Left cardiac atrium (tissue), 4 donors: ENCODE results near the gene SRM. TPM values are rescaled to one million over a fixed set of nuclear protein-coding genes. Genes with fewer than 3 reads are reported as not detected.
"Not testable (repeated sequence)": the region's sequence is repeated elsewhere in the genome, so short reads cannot be mapped to it uniquely, and the experiment has no call there.

ENCODE experiments used
- ATAC-seq, 2 donors: fragments of 200-7000 bp; cut with Tn5 transposase; one replicate each; pipeline ENCODE4 v1.9.1; 2020; ENCODE audit warnings: mild to moderate bottlenecking in 2 of 2, moderate library complexity in 2 of 2
- DNase-seq: peaks from one replicate; pipeline ENCODE4 v3.0.0-alpha.2; 2020
- intact Hi-C, 2 donors: fragments of 100-400 bp; cut with DNase I; formaldehyde crosslinking; loops; one replicate each; pipeline versions ENCODE4 v1.14.1 to v1.15.1; 2022 to 2023
- long read RNA-seq: library from polyadenylated mRNA; unstranded; transcript quantifications from one replicate; pipeline ENCODE4 v2.0.0, GENCODE V29; 2021
- total RNA-seq, 2 donors: library from RNA; stranded (reverse); fragmentation: NEBNext Ultra II Directional; extraction: Animal tissue kit (Norgen Biotek cat#: 25700); gene quantifications; one replicate each; pipeline ENCODE4 v1.2.1, GENCODE V29; 2021
- donor health status: DM: no; HTN: yes; CAD: no.
- donor health status: DM: no; HTN: yes; CAD: no; lungs with severe emphysema.
- donor health status: DM: yes; HTN: yes; CAD: no.
- donor health status: Dilated cardiomyopathy.

Gene SRM
- total RNA-seq, result 10 to 100 TPM; 56.0 to 82.0 TPM
- long read RNA-seq, partial matches to known transcripts, result 1 of 2 reads
- long read RNA-seq, other reads (novel, unspliced or antisense), result 0 of 2 reads

DNA sequence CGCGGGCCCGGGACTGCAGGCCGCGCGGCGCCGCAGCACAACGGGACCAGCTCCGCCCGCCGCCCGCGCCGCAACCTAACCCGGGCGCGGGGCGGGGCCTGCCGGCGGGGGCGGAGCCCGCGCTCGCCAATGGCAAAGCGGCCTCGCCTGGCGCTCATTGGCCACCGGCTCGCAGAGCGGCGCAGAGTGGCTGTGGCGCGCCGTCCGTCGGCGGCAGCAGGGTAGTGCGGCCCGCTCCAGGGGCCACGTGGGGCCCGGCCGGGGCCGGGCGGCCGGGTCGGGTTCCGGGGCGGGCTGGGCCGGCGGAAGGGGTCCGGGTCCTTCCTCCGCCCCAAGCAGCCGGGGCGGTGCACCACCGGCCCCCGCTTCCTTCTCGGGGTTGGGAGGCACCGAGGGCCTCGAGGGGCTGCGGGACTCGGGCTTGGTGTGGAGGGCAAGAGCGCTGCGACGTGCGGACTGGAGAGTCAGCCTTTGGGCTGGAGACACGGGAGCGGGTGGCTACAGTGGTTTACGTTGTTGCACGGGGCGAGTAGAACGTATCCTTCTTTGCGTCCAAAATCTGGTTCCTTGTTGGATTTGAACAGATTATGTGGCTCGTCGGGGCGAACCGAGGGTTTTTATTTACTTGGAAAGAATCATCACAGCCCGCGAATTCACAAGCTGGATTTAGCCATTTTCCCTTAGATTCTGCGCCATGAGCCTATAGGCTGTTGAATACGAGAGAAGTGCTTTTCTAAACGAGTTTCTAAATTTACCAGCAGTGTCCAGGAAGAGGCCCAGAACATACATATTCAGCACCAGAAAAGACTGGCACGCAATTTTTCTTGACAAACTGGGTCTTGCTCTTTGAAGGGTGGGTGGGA is at the start of gene SRM:
Gene SRM, minus strand, starts transcription at position 51 of the 863 bp plus-strand sequence. CDS start 75 bp downstream, outside the sequence.
- intact Hi-C loops, result no loop called here
- ATAC-seq (peak; percentile 99), DNase-seq (peak; percentile 93)

GRCh38 chr1:11109047-11109760 is 49.4 kb upstream of the SRM start:
- DNase-seq (no peak), ATAC-seq (no peak)
- intact Hi-C loops, result no loop called here

DNA sequence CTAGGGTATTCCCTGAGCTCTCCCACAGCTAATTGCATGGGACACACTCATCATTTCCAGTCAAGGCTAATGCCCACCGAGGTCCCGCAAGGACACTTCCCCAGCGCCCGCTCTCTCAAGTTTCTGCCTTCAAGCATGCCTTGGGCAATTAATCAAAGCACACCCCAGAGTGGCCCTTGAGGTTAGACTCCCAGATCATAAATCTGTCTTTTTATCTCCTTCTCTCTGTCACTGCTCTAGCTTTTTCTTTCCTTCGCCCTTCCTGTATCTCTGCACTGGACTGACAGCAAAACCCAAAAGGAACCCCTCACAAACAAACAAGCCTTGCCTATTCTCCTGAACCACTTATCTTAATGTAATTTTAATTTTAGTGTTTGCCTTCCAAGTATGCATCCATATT is 47.8 kb upstream of the SRM start:
- intact Hi-C loops, result no loop called here
- no peak for DNase-seq
- ATAC-seq, result no peak

DNA sequence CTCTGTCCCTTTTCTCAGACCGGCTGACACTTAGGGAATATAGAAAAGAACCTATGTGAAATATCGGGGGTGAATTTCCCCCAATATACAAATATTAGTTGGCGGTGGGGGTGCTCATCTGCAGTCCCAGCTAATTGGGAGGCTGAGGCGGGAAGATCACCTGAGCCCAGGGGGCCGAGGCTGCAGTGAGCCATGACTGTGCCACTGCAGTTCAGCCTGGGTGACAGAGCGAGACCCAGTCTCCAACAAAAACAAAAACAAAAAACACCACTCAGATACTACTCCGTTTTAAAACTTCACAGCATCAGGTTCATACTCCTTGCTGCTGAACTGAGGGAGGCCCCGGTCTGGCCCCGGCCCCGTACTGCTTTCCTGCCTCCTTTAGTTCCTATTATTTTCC is 45.8 kb upstream of the SRM start:
- DNase-seq (no peak), ATAC-seq (no peak)
- intact Hi-C loops, result no loop called here

DNA sequence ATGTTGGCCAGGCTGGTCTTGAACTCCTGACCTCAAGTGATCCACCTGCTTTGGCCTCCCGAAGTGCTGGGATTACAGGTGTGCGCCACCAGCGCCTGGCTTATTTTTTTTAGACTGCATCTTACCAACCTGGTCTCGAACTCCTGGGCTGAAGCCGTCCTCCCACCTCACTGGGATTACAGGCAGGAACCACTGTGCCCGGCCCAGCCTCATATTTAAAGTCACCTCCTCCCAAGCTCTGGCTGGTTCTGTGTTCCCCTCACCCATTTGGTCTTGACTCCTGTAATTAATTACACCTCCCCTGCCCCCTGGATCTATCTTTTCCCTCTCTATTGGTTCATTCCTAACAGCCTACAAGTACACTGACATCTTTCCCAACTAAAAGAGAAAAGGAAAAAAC is 41.5 kb upstream of the SRM start:
- no peak for ATAC-seq
- intact Hi-C loops, result no loop called here
- DNase-seq, result no peak

GRCh38 chr1:11100806-11101205 is 41.0 kb upstream of the SRM start:
- DNase-seq, ATAC-seq, intact Hi-C loops: not testable (repeated sequence)

DNA sequence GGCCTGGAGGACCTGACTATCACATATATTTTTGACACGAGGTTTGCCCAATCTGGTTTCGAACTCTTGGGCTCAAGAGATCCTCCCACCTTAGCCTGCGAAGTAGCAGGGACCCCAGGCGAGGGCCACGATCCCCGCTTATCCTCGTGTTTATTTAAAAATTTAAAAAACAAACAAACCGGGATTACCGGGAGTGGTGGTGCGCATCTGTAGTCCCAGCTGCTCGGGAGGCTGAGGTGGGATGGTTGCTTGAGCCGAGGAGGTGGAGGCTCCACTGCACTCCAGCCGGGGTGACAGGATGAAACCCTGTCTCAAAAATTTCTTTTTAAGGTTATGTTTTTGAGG is 40.3 kb upstream of the SRM start:
- no peak for DNase-seq
- ATAC-seq, result no peak
- intact Hi-C loops, result no loop called here

DNA sequence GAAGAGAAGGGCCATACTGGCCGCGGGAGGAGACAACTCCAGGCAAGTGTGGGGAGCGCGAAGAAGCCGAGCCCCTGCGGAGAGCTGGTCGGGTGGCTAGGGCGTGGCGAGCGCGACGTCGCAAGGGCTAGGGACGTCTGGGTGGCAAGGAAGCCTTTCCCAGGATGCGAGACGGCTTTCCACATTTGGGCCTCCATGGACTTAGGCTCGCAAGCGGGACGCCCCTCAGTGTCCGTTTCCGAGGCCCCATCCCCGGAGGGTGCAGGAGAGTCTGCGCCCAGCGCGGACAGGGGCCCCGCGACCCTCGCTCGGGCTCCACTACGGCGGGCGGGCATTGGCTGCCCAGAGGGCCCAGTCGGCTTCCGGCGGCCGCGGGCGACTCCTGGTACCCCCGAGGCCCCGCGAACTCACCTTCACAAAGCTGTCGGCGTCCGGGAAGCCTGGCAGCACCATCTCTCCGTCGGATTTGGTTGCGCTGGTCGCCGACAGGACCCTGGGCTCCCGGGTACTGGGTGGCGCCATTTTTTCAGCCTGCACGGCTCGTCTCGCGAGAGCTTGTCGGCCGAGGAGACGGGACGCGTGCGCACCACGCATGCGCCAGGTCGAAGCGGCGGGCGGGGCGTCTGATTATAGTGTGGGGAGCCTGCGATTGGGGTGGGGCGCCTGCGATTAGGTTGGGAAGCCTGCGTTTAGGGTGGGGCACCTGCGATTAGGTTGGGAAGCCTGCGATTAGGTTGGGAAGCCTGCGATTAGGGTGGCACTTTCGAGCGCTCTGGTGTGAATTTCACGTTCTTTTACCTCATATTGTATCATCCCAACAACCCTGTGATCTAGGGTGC is 39.7 kb upstream of the SRM start, which contains the start of gene EXOSC10:
Gene EXOSC10, minus strand, starts transcription at position 560 of the 839 bp plus-strand sequence. Its CDS starts 38 bp downstream, at position 522.
- peak; percentile 98 to 99 for ATAC-seq
- intact Hi-C loops, result loop anchor here in 1 of 2 donors (10.0 kb wide), 1 partner anchor 115 kb away; no protein-coding TSS in a partner anchor
- peak; percentile 95 for DNase-seq

DNA sequence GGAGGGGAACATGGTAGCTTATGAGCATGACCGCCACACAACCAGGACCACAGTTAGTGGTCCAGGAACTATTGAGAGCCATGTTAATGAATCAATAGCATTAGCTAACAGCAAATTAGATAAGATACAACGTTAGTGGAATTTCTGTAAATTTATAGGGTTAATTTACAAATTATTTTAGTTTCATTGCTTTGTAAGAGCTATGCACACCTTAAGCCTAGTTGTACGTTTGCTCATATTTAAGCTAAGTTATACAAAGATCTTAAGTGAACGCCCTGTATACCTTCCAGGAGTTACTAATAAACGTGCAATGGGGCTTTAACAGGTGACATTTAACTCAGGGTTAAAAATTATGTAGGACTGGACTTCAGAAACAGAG is 39.1 kb upstream of the SRM start:
- intact Hi-C loops, result loop anchor here in 1 of 2 donors (10.0 kb wide), 1 partner anchor 116 kb away; no protein-coding TSS in a partner anchor
- no peak for DNase-seq
- no peak for ATAC-seq

DNA sequence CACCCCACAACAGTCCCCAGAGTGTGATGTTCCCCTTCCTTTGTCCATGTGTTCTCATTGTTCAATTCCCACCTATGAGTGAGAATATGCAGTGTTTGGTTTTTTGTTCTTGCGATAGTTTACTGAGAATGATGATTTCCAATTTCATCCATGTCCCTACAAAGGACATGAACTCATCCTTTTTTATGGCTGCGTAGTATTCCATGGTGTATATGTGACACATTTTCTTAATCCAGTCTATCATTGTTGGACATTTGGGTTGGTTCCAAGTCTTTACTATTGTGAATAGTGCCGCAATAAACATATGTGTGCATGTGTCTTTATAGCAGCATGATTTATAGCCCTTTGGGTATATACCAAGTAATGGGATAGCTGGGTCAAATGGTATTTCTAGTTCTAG is 24.0 kb upstream of the SRM start:
- ATAC-seq, intact Hi-C loops, DNase-seq: not testable (repeated sequence)

- no peak for ATAC-seq
- intact Hi-C loops, result no loop called here
- no peak for DNase-seq
Measured at GRCh38 chr1:11080931-11081330, 21.1 kb upstream of the SRM start.

GRCh38 chr1:11078631-11079030 is 18.8 kb upstream of the SRM start:
- intact Hi-C loops, result no loop called here
- ATAC-seq (no peak), DNase-seq (no peak)

DNA sequence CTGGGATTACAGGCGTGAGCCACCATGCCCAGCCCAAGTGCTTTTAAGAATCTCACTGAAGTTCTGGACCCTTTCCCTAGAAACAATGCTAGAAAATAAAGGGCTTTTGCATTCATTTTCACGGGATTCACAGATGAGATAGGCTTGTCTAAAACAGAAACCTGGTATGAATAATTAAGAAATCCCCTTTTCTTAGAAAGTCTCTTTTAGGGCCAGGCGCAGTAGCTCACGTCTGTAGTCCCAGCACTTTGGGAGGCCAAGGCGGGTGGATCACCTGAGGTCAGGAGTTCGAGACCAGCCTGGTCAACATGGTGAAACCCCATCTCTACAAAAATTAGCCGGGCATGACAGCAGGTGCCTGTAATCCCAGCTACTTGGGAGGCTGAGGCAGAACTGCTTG is 13.6 kb upstream of the SRM start:
- intact Hi-C loops, DNase-seq, ATAC-seq: not testable (repeated sequence)

- intact Hi-C loops, result no loop called here
- ATAC-seq (no peak), DNase-seq (no peak)
Measured at GRCh38 chr1:11072216-11072917, 12.5 kb upstream of the SRM start.

DNA sequence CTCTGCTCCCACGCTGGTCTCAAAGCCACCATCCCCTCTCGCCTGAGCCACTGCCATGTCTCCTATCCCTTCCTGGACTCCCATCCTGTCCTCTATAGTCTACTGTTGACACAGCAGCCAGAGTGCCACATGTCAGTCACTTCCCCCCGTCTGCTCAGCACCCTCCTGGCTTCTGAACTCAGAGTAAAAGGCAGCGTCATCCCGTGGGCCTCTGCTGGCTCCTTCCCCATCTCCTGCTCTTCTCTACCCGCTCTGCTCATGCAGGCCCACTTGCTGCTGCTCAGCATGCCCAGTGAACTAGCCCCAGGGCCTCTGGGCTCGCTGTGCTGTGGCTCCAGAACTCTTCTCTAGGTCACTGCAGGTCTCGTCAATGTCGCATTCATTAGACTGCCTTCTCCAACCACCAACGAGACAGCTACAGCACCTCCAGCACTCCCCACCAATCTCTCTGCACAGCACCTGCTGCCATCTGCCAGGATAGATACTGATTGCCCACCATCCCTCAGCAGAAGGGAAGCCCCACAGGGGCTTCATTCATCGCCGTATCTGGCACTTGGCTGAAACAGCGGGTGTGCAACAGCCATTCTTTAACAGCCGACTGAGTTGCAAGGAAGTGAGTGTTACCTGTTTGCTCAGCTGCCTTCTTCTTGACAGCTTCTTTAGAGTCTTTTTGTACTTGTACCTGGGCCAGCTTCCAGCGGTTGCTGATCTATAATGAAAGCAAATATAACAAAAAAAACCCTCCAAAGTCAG is 11.8 kb upstream of the SRM start:
- no peak for DNase-seq
- intact Hi-C loops, result no loop called here

DNA sequence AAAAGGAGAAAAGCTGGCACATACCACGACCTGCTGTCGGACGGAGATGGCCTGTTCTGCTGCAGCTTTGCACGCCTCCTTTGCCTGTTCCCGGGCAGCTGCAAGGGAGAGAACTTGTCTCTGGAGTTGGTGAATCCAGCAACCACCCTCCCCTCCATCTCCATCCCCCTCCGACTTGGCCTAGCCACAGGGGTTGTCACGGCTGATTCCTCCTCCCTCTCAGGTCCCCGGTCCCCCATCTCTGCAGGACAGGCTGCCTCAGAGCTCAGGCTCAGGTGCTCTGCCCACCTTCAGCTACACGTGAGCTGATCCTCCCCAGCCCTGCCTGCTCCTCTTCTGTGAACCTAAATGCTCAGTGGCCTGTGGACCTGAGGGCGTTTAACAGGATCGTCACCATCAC is 11.1 kb upstream of the SRM start:
- DNase-seq (no peak), ATAC-seq (no peak)
- intact Hi-C loops, result no loop called here

More for the DNA sequence above, 11.8 kb upstream of the SRM start:
- ATAC-seq, result no peak

- DNase-seq (no peak), ATAC-seq (no peak)
- intact Hi-C loops, result no loop called here
Measured at GRCh38 chr1:11068600-11069473, 9.0 kb upstream of the SRM start.
